NCI-H2029 (cell line): ENCODE results near the gene PEX26.
"Not testable (repeated sequence)": the region's sequence is repeated elsewhere in the genome, so short reads cannot be mapped to it uniquely, and the experiment has no call there.

Source experiments
- DNase-seq: peaks from one replicate; lab custom pipeline; 2025; lab: John Stamatoyannopoulos, UW

Gene PEX26

DNA sequence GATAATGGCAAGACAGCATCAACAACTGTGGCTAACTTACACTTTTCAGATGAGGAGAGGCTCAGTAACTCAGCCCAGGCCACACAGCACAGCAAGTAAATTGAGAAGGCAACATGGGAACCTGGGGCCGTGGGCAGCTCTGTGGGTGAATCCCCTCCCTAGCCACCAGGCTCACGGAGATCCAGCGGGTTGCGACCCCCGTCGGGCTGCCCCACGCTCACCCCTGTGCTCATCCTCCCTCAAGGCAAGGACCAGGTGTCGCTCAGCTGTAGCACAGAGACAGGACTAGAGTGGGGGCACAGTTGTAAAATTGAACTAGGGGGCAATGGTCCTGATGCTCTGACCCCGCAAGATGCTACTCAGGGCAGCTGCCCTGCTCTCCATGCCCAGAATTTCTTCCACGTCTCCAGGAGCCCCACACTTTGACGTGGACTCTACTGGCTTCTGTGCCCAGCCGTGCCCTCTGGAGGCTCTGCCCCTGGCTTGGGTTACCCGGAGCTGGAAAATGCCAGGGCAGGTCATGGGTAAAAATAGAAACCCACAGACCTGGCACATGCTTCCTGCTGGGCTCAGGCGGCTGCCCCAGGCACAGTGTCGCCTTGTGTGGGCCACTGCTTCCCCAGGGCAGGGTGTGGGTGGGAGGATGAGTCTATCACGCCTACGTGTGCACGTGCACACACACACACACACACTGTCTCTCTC is 41.8 kb downstream of the PEX26 start:
- DNase-seq: no peak

DNA sequence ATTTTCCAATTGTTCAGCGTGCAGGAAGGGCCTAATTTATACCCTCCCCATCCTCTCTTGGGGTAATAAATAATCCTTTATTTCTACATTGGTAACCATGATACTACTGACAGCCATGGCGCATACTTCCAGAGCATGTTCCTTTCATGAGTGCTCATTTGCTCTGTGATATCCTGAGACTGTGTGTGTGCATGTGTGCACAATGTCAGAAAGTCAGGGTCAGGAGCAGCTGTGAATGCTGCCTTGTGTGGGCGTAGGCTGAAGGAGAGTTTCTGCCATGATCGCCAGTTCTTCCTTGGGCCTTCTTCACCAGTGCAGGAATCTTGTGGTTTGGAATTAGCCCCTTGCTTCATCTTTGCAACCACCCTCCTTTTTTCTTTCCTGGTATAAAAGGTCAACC is 43.1 kb downstream of the PEX26 start:
- DNase-seq: no peak

DNA sequence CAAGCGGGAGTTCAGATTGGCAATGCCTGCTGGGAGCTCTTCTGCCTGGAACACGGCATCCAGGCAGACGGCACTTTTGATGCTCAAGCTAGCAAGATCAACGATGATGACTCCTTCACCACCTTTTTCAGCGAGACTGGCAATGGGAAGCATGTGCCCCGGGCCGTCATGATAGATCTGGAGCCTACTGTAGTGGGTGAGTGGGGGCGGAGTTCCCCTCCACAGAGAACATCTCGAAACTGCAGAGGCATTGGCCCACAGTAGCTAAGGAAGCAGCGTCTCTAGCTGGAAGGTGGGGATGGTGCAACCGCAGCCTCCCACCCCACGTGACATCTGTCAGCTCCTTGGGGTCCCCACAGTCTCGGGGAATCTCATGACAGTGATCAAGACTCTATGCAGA is 43.7 kb downstream of the PEX26 start:
- no peak for DNase-seq

DNA sequence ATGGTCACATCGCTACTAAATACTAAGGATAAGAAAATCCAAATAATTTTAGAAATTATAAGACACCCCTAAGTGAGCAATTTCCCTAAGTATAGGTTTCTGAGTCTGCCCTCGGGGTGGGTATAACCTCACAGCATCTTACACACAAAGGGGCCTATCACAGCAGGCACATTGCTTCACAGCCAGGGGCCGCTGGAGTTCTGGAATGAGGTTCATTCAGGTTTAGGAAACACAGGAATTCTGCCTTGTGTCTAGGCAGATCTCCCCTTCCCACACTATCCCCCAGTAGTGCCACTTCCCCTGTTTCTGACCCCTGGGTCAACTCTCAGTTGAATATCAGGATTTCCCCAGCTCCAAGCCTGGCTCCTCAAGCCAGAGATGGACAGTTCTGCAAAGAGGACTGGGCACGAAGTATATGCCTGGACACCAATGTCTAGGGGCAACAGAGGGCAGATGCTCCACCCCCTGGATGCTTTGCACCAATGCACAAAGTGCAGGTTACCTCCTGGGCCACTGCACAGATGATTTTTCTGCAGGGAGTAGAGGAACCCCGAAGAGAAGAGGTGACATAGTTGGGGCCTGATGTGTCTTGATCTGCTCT is 44.3 kb downstream of the PEX26 start:
- DNase-seq: no peak

DNA sequence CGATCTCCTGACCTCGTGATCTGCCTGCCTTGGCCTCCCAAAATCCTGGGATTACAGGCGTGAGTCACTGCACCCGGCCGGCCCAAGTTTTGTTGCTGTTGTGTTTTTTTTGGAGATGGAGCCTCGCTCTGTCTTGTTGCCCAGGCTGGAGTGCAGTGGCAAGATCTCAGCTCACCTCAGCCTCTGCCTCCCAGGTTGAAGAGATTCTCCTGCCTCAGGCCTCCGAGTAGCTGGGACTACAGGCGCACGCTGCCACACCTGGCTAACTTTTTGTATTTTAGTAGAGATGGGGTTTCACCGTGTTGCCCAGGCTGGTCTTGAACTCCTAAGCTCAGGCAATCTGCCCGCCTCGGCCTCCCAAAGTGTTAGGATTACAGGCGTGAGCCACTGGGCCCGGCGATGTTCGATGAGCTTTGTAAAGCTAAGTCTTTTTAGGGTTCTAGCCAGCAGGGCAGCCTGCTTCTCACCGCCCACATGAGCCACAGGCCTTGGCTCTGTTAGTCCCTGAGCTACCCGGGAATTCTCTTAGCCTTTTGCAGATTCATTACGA is 45.8 kb downstream of the PEX26 start:
- DNase-seq: not testable (repeated sequence)

DNA sequence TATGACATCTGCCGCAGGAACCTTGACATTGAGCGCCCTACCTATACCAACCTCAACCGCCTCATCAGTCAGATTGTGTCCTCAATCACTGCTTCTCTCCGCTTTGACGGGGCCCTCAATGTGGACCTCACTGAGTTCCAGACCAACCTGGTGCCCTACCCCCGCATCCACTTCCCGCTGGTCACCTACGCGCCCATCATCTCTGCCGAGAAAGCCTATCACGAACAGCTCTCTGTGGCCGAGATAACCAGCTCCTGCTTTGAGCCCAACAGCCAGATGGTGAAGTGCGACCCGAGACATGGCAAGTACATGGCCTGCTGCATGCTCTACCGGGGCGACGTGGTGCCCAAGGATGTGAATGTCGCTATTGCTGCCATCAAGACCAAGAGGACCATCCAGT is 48.8 kb downstream of the PEX26 start:
- no peak for DNase-seq

DNA sequence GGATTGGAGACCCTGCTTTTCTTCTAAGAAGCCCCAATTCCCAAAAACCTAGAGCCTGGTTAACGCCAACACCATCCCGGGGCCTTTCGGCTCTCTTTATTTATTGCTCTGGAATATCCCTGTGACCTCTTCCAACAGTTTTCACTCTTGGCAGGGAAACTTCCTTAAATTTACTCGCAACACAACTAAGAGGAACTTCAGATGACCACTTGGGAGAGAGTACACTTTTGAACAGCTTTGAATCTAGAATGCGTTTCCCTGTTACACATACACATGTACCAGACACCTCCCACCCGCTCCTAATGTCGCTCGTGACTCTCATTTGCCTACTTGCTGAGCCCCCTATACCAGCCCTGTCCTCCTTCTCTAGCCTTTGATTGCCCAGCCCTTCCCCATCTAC is 52.2 kb downstream of the PEX26 start:
- no peak for DNase-seq

DNA sequence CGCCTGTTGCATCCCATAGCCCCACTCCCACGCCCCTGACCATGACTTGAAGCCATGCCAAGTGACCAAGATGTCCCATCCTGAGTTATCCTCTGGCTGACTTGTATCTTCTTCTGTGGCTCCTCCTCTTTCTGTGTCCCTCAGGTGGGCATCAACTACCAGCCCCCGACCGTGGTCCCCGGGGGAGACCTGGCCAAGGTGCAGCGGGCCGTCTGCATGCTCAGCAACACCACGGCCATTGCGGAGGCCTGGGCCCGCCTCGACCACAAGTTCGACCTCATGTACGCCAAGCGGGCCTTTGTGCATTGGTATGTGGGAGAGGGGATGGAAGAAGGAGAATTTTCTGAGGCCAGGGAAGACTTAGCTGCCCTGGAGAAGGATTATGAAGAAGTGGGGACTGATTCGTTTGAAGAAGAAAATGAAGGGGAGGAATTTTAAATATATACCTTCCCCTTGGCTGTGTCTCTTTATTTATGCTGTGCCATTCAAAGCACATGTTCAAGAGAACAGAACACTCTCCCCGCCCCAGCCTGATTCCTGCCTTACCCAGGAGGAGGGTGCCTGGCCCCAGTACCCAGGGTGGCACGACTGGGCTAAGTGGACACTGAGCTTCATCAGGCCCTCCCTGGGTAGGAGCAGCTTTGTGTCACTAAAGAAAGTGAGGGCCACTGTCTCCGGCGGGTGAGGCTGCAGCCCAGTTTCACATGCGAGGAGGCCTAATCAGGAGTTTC is 53.1 kb downstream of the PEX26 start:
- DNase-seq: no peak

DNA sequence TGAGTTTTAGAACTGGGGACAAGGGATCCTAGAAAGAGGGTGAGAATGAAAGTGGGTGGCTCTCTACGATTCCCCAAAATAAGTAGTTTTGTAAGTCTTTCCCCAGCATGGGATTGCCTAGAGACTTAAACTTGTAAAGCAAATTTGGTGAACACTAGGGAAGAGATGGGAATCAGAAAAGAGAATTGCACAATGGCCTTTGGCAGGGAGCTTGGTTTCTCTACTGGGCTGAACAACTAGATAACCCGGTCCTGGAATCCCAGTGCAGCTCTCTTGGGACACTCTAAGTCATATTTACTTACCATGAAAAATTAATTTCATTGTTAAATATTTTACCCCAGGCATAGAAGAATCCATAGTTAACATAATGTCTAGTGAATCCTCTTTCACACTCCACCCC is 55.7 kb downstream of the PEX26 start:
- DNase-seq: no peak

DNA sequence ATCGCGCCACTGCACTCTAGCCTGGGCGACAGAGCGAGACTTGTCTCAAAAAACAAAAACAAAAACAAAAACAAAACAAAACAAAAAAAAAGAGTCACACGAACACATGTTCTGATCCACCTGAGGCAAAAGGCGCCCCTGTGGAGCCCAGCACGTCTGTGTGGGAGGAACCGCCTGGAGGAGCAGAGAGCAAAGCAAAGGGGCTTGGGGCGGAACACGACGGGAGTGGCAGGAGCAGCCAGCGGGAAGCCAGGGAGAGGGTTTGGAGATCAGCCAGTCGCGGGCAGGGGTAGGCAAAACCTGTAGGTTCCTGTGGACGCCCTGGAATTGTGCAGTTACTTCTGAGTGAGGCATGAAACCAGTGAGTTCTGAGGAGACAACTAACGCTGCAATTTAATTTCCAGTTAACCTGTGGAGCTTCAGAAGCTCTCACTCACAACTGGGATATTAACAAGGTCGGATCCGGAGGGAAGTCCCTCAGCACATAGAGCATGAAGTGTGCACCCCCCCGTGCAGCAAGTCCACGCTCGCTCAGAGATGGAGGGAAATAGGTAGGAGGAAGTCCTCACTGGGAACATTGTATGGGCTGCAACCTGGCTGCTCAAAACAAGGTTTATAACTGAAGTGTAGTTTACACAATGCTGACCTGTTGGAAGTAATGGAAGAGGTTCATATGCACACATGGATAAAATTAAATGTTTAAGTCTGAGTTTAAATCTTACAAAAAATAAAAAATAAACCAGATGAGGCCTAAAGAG is 59.0 kb downstream of the PEX26 start:
- DNase-seq: peak; percentile 17

DNA sequence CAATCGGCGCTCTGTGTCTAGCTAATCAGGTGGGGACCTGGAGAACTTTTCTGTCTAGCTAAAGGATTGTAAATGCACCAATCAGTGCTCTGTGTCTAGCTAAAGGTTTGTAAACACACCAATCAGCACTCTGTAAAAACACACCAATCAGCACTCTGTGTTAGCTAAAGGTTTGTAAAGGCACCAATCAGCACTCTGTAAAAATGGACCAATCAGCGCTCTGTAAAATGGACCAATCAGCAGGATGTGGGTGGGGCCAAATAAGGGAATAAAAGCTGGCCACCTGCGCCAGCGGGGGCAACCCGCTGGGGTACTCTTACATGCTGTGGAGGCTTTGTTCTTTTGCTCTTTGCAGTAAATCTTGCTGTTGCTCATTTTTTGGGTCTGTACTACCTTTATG is 63.2 kb downstream of the PEX26 start:
- not testable (repeated sequence) for DNase-seq

DNA sequence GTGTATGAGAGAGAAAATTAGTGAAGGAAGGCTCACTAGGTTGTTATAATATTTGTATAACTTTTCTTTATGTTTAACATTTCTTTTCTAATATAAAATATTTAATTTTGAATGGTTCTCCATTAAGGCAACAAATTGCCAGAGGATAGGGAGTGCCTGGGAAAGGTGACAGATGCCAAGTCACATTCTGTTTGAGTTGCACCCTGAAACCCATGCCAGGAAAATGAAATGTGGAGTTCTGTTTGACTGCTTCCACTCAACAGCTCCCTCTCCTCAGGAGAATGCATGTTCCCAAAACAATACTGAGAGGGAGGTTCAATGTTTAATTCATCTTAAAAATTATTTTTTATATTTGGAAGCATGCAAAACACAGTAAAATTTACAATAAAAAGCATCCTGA is 66.3 kb downstream of the PEX26 start:
- no peak for DNase-seq

DNA sequence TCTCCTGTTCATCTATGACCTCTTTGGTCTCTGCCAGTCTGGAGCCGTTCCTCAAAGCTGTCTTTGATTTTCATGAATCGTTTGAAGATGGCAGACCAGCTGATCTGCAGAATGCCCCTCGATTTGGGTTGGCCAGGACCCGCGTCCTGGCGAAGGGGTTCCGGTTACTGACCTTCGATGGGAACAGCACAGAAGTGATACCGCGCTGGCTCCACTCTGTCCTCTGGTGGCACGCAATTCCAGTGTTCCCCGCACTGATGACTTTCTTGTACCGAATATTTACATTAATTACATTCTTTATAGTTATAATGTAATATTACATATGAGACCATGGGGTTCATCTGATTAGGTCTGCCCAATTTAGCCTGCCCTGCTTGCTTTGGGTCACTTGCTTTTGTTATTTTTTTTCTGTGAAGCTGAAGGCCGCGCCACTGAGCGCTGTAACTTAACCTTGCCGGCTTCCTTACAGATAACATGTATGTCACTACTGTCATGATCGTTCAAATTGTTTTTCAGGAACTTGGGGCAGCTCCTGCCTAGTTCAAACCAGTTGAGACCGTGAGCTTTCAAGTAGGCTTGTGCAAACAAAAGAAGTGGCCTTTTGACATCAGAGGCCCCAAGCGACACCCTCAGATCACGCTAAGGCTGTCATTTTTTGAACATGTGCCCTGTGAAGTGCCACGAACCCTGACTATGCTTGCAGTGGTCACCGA is 68.0 kb downstream of the PEX26 start:
- peak; percentile 44 for DNase-seq

DNA sequence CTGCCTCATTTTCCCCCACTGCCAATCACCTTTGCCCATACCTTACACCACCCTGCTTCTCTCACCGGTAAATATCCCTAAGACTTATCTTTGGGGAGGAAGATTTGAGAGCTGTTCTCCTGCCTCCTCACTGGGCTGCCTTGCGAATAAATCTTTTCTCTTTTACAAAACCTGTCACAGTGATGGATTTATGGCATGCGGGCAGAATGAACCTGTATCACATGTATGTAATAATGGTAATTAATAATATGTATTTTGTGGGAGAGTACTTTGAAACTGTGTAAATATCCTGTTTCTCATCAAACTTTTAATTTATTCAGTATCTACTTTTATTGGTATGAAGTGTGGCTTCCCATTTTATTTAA is 68.6 kb downstream of the PEX26 start:
- DNase-seq: no peak

DNA sequence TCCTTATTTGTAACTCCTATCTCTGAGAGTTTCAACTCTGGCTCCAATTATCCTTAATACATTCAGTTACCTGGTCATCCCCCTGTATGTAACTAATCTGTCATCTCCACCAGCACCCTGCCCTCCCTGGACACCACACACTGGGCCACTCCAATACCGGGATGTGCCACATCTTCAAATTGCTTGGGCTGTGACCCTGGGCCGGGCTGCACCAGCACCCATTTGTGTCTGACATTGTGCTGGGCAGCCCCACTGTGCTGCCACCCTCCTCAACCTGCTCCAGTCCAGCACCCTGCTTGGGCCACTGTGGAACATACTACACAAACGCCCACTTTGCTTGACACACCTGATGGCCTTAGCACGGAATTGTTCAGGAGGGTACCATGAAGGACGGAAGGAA is 70.0 kb downstream of the PEX26 start:
- DNase-seq: no peak

DNA sequence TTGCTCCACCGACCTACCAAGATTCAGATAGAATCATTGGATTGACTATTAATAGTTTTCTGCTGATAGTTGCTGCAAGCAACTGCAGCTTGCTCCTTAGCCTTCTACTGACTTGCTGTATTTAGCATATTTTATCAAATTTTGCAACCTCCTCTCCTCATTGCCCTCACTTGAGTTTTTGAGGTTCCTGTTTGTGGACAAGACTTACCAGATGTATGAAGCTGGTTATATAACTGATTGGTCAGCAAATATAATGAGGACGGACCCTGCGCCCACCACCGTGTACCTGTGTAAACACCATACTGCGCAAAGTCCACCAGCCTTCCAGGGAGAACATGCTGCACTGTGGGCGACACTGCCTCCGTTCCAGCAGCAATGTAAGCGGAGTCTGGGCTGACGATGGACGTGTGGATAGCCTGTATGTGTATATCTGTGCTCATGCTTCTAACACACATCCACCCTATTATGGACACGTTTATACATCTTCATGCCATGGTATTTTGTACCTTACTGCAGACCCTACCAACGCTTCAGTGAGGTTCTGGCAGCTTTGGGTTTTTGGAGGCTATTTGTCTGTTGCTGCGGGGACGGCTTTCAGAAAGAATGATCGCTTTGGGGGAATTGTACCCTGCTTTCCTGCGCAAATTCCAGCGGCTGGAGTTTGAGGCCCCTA is 70.6 kb downstream of the PEX26 start:
- no peak for DNase-seq

DNA sequence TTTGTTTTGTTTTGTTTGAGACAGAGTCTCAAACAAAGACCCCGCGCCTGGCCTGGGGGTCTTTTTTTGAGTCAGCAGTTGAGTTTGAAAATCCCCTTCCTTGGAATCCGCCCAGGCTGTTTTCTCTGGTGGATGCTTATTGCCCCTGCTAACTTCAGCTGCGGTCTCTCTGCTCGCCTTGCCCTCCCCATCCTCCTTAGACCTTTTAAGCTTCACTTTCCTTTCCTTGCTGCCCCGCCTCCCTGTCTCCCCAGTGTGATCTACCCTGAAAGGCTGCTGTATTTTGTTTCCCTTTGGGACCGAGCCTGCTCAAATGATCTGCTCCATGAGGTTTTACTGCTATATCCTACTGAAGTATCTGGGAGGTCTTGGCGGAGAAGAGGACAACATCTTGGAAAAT is 74.7 kb downstream of the PEX26 start:
- DNase-seq: no peak

DNA sequence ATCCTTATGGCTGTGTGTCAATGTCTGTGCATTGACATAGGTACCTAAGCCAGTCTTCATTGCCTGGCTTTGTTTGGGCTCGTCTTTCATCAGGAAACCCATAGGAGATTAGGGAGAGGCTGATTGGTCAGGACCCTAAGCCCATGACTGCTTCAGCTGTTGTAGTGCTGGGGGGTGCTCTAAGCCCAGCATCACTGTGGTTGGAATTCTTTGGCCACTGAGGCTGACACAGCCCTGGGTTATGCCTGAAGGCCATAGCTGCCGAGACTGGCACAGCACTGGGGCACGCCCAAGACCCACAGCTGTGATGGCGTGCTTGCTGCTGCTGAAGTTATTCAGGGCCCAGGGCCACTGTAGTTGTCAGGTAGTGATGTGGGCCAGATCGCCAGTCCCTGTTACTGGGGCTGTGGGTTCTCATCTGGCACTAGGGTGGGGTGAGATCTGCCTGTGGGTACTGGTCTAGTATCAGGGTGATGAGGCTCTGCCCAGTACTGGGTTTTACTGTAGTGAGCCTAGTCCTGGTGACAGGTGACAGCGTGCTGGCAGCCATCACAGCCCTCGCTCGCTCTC is 77.1 kb downstream of the PEX26 start:
- no peak for DNase-seq
